HG02571 (cell line): ENCODE results near the gene NRXN2.

ENCODE experiments used
- ATAC-seq: cut with Tn5 transposase; IDR thresholded peaks from one replicate; pipeline ENCODE4 v1.9.1; 2021; ENCODE audit warnings: mild to moderate bottlenecking, moderate library complexity; ENCODE audit not compliant: unreplicated experiment

NRXN2 gene

DNA sequence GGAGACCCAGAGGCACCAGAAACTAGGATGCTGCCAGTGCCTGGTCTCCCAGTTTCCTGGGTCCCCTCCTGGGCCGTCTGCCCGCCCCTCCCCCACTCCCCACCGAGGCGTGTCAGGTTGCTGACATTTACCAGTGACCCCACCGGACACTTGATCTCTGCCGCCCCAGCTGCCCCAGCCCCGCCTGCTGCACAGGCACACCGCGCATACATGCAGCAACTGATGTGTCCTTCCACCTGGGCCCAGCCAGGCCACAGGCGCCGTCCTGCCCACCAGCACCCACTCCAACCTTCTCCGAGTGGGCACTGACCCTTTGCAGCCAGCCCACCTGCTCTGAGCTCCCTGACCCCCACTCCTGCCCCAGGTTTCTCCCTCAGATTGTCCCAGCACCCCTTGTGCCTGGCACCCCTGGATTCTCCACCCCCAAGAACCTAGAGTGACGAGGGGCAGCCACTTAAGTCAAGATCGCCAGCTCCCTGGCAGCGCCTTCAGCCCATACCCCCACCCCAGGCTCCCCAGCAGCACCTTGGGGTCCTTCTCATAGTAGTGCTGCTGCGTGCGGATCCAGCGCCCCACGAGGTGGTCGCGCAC lies 36.2 kb upstream of the NRXN2 start:
- no peak for ATAC-seq

DNA sequence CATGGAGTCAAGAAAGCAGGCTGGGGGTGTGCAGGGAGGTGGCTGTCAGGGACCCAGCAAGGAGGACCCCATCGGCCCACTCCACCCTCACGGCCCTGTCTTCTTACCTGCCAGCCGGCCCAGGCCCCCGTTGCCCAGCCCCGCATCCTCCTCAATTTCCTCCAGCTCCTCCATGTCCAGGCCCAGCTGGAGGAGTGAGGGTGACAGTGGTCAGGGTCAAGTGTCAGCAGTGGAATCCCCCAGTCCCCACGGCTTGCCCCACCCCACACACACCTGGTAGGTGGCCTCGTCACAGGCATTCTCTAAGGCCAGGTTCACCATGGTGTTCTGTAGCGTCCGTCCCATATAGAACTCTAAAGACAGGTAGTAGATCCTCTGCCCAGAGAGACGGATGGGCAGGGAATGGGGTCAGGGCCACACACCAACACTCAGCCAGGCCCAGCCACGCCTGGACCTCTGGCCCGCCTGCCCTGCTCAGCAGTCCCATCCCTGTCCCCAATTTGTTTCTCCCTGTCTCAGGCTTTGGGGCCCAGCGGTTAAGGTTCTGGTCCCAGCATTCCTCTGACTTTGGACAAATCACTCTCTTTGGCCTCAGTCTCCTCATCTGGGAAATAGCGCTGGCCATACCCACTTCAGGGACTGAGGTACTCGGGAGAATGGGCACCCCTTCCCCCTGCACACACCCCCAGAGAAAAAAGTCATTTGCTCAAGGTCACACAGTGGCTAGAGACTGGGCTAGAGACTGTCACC lies 35.5 kb upstream of the NRXN2 start:
- no peak for ATAC-seq

DNA sequence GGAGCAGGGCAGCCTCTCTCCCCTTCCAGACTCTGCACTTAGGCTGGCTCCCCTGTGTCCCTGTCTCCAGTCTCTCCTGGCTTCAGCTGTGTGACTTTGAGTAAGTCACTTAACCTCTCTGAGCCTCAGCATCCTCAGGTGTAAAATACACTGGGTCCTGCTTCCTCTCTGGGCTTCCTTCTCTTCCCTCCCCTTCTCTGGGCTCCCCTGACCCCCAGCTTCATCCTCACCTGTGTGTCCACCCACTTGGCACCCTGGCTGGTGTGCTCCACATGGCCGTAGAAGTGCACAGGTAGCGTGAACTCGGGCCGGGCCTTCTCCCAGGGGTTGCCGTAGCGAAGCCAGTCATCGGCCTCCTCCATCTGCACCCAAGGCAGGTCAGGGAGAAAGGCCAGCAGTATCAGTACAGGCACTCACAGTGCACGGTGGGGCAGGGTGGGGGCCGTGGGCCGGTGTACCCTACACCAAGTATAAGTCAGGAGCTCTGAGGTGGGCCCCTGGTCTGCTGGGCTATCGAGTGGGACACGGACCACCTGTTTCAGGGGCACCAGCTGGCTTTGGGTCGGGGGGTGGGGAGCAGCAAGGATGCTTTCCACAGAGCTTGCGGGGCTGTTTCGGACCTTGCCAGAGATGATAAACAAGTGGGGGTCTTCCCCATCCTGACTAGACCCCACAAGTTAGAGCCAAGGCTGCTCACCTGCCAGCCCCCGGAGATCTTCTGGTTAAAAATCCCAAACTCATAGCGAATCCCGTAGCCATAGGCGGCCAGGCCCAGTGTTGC lies 34.7 kb upstream of the NRXN2 start:
- ATAC-seq = no peak

DNA sequence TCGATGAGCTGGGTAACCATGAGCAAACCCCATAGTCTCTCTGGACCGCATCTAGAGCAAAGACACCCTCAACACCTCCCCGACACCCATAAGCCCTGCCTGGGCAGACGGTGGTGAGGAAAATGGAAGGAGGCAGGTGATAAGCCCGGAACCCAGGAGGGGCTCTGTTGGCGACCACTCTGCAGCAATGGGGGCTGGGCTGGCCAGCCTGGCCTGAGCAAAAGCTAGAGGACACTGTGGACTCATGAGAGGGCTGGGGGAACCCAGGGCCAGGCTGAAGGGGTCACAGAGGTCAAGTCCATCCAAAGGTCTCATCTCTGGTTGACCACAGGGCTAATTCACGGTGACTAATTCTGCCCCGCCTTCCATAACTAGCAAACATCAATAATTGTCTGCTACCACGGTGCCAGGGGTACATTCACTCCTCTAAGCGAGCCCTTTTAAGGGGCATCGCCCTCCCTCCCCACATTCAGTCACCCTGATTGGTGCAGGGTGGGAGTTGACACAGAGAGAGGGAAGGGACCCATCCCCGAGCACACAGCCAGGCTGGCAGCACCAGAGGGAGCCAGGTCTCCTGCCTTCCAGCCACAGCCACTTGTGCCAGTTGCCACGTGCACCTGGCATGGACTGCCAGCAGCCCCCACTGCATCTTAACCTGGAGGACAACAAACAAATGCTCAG lies 32.8 kb upstream of the NRXN2 start:
- ATAC-seq = no peak

DNA sequence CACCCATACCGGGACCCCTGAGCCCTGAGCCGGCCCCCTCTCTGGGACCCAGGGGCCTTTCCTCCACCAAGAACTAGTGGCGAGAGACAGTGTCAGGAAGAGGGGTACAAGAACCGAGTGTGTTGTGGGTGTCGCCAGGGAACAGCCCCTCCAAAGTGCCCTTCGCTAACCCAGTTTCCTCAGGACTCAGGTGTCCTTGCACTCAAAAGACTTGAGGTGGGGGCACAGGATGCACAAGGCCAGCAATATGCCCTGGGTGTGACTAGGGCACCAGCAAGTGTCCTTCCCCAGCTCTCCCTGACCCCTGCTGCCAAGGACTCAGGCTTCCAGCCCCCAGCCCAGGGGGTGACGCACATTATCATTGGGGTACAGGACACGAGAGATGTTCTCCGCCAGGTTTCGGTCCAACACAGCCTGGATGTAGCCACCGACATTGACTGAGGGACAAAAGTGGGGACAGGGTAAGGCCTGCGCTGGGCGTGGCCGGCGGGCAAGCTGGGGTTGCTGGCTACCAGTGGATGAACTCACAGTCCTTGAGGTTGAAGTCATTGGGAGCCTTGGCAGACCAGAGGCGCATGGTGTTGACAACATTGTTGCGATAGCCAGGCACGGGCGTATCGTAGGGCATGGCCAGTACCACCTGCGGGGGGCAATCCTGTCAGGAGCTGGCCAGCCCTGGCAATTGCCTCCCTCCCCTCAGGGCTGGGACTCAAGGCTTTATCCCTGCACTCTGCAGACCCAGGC lies 32.1 kb upstream of the NRXN2 start:
- no peak for ATAC-seq

DNA sequence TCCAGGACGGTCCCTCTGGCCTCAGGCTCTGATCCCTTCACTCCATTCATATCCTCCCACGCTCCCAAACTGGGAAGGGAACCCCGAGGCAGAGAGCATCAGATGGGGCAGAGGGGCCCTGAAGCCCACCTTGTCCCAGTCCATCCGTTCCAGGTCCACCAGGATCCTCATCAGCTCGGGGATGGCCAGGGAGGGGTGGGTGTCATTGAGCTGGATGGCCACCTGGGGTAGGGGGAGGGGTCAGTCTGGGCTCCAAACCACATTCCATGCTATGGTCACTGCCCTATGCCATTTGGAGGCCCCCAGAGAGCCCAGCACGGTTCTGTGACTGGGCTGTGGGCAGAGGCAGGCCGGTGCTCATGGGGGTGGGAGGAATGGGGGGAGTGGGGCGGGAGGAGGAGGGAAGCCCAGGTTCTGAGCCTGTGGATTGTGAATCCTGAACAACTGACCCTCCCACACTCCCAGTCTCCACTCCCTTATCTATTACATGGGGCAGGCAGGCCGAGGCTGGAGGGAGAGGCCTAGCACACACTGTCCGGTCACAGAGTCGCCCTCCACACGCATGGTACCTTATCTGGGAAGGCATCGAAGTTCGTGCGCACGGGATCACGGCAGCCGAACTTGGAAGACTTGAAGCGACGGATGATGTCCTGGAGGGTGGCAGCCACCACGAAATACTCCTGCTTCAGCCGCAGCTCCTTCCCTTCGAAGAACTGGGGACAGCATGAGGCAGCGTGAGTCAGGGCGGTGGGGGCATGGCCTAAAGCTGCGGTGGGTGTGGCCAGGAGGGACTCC lies 31.3 kb upstream of the NRXN2 start:
- ATAC-seq = no peak

DNA sequence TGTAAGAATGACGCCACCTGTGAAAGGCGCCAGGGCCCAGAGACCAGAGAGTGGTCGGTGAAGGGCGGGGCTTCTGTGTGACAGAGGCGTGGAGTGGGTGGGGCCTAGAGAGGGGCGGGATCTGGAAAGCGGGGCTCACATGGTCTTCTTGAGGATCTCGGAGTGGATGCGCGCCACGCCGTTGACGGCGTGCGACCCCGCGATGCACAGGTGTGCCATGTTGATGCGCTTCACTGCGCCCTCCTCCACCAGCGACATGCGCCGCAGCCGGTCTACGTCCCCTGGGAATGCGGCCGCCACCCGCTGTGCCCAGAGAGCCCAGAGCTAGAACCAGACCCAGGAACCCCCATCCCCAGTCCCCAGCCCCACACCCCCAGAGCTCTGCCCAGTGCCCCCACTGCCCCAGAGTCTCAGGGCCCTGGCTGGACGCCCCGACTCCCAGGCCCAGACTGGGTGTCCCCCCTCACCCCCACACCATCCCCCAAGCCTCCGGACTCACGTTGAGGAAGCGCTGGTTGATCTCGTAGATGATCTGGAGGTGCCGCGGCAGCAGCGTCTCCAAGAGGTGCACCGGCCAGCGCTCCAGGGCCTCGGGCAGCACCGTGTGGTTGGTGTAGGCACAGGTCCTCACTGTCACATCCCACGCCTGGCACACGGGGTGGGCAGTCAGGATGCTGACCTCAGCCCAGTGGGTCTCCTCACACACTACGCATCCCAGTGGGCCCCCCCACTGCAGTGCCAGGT lies 30.6 kb upstream of the NRXN2 start:
- ATAC-seq = no peak

DNA sequence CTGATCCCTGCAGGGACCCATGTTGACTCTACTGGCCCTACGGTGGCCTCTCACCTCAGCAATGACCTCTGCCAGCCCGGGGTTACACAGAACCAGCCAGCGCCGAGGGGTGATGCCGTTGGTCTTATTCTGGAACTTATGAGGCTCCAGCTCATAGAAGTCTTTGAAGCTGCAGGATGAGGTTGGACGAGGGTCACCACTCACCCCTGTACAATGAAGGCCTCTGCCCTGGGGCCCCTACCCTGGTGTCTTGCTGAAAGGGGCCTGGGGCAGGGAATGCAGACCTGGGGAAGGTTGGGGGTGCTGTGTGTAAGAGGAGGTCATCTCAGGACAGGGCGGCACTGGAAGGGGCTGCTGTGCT lies 30.0 kb upstream of the NRXN2 start:
- ATAC-seq = no peak

DNA sequence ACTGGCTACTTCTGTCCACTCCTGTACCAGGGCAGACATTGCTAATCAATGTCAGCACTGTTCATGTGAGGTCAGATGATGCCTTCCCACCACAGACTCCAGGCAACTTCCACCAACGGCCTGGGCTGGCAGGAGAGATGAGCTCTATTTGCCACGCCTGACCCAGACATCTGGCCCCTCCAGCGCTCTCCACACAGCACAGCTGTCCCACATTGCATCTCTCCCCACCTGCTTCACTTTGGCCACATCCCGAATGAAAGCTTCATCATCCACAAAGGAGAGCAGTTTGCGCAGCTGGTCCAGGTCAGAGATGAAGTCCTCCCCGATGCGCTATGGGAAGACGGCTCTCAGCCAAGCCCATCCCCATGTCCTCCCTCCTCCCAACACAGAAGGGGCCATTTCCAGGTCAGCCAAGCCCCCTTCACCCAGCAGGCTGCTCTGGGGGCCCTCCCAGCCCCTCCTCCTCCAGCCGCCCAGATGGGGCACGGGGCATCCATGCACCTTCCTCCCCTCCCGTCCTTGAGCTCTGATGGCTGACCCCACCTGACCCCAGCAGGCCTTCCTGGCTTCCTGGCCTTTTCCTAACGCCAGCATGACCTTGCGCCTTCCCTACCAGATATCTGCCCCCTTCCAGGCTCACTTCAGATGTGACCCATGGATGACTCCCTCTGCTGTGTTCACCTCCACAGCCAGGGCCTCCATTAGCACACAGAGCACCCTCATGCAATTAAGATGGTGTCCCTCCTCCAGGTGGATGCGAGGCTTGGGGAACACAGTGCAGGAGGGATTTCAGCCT lies 29.4 kb upstream of the NRXN2 start:
- no peak for ATAC-seq

DNA sequence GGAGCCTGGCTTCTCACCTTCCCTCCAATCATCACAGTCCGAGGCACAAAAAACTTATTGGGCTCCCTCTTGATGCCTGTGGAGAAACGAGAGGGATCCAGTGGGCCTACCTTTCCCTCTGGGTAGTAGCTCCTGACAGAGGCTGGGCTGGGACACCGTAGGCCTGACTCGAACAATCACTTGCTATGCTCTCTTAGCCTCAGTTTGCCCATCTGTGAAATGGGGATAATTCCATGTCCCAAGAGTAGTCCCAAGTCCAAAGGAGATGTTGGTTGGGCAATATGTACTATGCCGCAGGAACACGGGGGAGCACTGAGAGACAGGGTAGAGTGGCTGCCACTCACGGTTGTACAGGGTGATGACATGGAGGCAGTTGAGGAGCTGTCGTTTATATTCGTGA lies 28.6 kb upstream of the NRXN2 start:
- ATAC-seq = no peak

DNA sequence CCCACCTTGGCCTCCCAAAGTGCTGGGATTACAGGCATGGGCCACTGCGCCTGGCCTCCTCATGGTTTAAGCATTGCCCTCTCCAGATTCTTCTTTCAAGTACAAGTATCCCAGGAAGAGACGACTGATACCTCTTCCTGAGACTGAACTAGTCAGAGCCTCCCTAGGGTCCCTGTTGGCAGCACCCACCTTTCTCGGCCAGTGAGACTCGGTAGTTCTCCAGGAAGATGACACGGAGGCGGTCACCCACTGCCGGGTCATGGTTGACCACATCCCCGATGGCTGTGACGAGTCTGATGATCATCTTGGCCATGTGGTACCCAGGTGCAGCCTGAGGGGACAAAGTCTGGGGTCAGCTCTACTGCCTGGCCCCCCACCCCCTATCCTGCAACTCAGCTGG lies 28.1 kb upstream of the NRXN2 start:
- ATAC-seq = no peak

DNA sequence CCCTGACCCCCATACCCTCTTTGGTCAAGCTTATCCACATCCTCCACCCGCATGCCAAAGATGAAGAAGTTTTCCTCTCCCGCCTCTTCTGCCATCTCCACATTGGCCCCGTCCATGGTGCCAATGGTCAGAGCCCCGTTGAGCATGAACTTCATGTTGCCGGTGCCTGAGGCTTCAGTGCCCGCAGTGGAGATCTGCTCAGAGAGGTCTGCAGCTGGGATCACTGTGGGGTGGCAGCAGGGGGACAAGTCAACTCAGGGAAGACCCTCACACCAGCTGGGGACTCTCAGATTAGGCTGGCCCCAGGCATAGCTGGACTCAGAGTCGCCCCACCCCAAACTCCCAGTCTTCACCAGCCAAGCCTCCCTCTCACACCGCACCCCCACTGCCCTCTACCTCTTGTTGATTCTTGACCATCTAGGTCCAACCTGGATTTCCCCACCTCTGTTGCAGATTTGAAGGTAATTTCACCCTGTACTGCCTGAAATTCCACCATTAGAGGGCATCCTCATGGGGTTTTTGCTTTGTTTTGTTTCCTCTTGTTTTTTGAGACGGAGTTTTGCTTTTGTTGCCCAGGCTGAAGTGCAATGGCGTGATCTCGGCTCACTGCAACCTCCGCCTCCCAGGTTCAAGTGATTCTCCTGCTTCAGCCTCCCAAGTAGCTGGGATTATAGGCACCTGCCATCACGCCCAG lies 27.5 kb upstream of the NRXN2 start:
- no peak for ATAC-seq

DNA sequence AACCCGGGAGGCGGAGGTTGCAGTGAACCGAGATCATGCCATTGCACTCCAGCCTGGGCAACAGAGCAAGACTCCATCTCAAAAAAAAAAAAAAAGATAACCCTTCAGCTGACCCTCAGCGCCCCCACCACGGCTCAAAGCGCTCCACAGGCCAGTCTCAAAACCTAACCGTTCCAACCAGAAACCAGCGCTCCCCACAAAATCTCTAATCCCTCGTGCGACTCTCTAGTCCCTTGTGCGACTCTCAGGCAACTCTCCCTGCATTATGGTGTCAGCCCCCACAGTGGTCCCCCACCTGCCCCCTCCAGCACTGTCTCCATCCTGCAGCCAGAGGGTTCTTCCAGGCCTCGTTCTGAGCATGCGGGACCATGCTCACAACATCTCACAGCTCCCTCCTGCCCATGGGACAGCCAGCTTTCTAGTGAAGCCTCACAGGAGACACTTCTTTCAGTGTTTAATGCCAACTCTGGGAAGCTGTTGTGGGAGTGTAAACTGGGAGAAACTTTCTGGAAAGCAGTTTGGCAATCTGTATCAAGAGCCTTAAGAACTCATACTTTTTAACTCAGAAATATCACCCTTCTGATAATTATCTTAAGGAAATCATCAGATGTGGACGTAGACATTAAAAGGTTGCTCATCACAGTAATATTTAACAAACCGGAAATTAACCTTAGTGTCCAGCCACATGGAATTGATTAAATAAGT lies 25.1 kb upstream of the NRXN2 start:
- no peak for ATAC-seq

DNA sequence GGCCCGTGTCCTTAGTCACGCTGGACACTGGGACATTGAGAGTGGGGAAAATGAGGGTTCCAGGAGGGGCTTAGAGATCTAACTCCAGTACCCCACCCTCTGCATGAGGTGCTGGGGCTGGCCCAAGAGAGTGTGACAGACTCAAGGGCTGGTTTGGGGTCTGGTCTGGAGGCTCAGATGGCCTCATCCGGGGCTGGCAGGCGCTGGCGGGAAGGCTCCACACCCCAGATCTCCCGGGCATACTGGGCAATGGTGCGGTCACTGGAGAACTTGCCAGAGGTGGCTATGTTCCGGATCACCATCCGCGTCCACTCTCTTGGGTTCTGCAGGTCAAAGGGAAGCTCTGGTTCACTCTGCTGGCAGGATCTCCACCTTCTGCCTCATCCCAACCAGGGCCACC lies 23.5 kb upstream of the NRXN2 start:
- no peak for ATAC-seq

DNA sequence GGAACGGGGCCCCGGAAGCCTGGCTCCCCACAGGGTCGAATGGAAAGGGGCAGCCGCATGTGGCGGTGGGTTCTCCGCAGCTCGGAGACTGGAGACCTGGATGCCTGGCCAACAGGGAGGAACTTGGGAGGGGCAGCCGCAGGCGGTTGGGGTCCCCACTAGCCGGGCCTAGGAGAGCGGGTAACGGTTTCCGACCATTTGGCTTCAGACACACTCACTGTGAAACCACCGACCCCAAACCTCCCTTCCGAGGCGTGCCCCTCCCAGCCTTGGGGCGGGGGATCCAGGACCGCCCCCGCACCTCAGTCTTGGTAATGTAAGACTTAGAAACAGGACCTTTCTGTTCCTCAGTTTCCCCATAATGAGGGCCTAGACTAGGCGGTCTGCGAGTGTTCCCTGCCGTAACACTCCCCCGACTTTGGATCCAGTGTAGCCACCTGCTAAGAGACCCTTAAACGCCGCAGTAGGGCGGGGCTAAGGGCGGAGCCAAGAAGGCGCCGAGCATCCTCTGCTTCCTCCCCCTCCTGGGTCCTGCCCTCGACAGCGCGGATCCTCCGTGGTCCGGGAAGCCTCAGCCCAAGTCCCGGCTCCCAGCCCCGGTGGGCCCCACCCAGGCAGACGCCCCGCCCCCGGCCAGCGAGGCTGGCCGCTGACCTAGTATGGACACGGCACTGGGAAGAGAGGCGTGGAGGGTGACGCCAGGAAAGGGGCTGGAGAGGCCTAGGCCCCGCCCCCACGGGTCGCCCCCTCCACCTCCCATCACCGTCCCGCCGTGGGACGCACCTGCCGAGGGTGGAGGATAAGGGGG lies 22.7 kb upstream of the NRXN2 start:
- no peak for ATAC-seq

DNA sequence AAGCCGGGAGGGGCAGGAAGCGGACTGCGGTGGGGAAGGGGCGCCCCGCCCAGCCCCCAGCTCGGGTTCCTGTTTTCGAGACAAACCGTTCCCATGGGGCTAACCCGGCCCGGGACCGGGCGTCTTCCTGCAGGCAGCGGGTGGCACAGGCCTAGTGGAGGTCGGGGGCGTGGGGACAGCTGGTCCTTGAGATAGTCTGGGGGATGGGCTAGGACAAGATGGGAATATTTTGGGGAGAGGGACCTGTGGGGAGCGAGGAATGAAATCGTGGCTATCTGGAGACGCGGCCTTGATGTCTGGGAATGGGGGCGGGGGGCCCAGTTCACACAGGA lies 22.2 kb upstream of the NRXN2 start:
- no peak for ATAC-seq
